ENCODE measurements around the gene PSPN. TPM values are rescaled to one million over a fixed set of nuclear protein-coding genes. Genes with fewer than 3 reads are reported as not detected.

Gene PSPN
- total and polyA plus RNA-seq, 2 of the 13 experiments (the other 11 are each of a cell fraction or from before 2014, with no cell fraction given) = 0.69 to 1.1 TPM

GRCh38 chr19:6372594-6373095 is 3.1 kb downstream of the PSPN start, which contains the start of gene ALKBH7 (continued):
- TF ChIP-seq RXRA (CRISPR knock-in tag; IDR thresholded peaks at IDR 0.05) (peak; percentile 32; the same call in 1 of the 2 replicates), SMARCC2 (IDR thresholded peaks at IDR 0.05) (no peak), JUN (CRISPR knock-in tag; IDR thresholded peaks at IDR 0.05) (no peak), ARID2 (CRISPR knock-in tag; IDR thresholded peaks at IDR 0.05; ENCODE audit: borderline replicate concordance) (0 out of 2 replicates have a peak, but pooled peaks have one; percentile 64), ZBTB38 (CRISPR knock-in tag; IDR thresholded peaks at IDR 0.05) (peak; percentile 66; the same call in 1 of the 2 replicates), UBTF (CRISPR knock-in tag; IDR thresholded peaks at IDR 0.05) (peak; percentile 80), POLR2G (IDR thresholded peaks at IDR 0.05; ENCODE audit: low read depth, low read length) (peak; percentile 86), SRY (CRISPR knock-in tag; IDR thresholded peaks at IDR 0.05) (peak; percentile 54; the same call in 1 of the 2 replicates), RBAK (CRISPR knock-in tag; IDR thresholded peaks at IDR 0.05) (no peak), STAT5B (CRISPR knock-in tag; IDR thresholded peaks at IDR 0.05) (no peak), NFIC (IDR thresholded peaks at IDR 0.05; ENCODE audit: low read length) (no peak), ZNF503 (CRISPR knock-in tag; IDR thresholded peaks at IDR 0.05) (0 out of 2 replicates have a peak, but pooled peaks have one; percentile 12), FOXJ3 (CRISPR knock-in tag; IDR thresholded peaks at IDR 0.05; ENCODE audit: borderline replicate concordance) (no peak), DDIT3 (CRISPR knock-in tag; IDR thresholded peaks at IDR 0.05) (no peak), ZFX (CRISPR knock-in tag; IDR thresholded peaks at IDR 0.05; ENCODE audit: low read depth) (peak; percentile 93), SP4 (CRISPR knock-in tag; IDR thresholded peaks at IDR 0.05) (peak; percentile 94), ZNF775 (CRISPR knock-in tag; IDR thresholded peaks at IDR 0.05; ENCODE audit: borderline replicate concordance) (peak; percentile 72; the same call in 1 of the 2 replicates)
- TF ChIP-seq, protein P1, sequence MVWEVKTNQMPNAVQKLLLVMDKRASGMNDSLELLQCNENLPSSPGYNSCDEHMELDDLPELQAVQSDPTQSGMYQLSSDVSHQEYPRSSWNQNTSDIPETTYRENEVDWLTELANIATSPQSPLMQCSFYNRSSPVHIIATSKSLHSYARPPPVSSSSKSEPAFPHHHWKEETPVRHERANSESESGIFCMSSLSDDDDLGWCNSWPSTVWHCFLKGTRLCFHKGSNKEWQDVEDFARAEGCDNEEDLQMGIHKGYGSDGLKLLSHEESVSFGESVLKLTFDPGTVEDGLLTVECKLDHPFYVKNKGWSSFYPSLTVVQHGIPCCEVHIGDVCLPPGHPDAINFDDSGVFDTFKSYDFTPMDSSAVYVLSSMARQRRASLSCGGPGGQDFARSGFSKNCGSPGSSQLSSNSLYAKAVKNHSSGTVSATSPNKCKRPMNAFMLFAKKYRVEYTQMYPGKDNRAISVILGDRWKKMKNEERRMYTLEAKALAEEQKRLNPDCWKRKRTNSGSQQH (CRISPR knock-in tag; IDR thresholded peaks at IDR 0.05; ENCODE audit: low read depth) = no peak
- TF ChIP-seq, protein P2, sequence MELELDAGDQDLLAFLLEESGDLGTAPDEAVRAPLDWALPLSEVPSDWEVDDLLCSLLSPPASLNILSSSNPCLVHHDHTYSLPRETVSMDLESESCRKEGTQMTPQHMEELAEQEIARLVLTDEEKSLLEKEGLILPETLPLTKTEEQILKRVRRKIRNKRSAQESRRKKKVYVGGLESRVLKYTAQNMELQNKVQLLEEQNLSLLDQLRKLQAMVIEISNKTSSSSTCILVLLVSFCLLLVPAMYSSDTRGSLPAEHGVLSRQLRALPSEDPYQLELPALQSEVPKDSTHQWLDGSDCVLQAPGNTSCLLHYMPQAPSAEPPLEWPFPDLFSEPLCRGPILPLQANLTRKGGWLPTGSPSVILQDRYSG (CRISPR knock-in tag; IDR thresholded peaks at IDR 0.05) = no peak; the same call in 1 of the 2 replicates
- TF ChIP-seq, protein P3, sequence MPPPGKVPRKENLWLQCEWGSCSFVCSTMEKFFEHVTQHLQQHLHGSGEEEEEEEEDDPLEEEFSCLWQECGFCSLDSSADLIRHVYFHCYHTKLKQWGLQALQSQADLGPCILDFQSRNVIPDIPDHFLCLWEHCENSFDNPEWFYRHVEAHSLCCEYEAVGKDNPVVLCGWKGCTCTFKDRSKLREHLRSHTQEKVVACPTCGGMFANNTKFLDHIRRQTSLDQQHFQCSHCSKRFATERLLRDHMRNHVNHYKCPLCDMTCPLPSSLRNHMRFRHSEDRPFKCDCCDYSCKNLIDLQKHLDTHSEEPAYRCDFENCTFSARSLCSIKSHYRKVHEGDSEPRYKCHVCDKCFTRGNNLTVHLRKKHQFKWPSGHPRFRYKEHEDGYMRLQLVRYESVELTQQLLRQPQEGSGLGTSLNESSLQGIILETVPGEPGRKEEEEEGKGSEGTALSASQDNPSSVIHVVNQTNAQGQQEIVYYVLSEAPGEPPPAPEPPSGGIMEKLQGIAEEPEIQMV (CRISPR knock-in tag; IDR thresholded peaks at IDR 0.05; ENCODE audit: low read depth) = peak; percentile 93
- TF ChIP-seq, protein P4, sequence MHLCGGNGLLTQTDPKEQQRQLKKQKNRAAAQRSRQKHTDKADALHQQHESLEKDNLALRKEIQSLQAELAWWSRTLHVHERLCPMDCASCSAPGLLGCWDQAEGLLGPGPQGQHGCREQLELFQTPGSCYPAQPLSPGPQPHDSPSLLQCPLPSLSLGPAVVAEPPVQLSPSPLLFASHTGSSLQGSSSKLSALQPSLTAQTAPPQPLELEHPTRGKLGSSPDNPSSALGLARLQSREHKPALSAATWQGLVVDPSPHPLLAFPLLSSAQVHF (CRISPR knock-in tag; IDR thresholded peaks at IDR 0.05) = no peak

Measured in HepG2 (cell line).